Measurements from ENCODE around the gene FAM9A.

DNA sequence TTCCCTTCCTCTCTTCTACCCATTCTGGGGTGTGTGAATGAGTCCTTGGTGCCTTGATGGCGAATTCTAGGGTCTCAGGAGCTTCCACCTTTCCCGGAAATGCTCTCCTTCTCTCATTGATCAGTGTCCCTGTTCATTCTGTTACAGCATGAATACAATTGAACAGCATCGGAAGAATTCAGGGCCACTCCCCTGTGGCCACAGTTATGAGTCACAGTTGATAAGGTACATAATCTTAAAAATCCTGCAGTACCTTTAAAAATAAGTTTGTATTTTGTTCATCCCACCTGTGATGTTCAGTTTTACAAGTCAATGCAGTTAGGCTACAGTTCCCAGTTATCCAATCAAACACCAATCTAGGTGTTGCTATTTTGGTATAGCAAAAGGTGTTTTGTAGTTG is 47.3 kb upstream of the FAM9A start:
- TF ChIP-seq, protein P1, sequence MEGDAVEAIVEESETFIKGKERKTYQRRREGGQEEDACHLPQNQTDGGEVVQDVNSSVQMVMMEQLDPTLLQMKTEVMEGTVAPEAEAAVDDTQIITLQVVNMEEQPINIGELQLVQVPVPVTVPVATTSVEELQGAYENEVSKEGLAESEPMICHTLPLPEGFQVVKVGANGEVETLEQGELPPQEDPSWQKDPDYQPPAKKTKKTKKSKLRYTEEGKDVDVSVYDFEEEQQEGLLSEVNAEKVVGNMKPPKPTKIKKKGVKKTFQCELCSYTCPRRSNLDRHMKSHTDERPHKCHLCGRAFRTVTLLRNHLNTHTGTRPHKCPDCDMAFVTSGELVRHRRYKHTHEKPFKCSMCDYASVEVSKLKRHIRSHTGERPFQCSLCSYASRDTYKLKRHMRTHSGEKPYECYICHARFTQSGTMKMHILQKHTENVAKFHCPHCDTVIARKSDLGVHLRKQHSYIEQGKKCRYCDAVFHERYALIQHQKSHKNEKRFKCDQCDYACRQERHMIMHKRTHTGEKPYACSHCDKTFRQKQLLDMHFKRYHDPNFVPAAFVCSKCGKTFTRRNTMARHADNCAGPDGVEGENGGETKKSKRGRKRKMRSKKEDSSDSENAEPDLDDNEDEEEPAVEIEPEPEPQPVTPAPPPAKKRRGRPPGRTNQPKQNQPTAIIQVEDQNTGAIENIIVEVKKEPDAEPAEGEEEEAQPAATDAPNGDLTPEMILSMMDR (IDR thresholded peaks at IDR 0.05) = no peak
- TF ChIP-seq POLR2A (IDR thresholded peaks at IDR 0.05) = no peak
